ENCODE results near the gene CNTN2.

DNA sequence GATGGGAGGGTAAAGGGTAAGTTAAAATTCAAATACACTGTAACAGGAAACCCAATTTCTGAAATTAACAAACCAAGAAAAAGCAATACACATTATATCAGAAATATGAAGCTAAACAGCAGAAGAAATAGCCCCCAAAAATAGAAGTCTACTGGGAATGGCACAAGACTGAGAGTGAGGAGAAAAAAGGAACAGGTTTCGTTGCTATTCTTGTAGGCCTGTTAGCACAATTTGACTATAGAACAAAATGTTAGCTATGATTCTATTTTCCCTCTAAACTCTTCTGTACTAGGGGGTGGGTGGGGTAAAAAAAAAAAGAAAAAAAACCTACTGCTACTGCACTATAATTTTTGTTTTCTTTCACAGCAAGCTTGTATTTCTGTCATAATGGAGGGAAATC lies 66.3 kb downstream of the CNTN2 start:
- TF ChIP-seq, protein P1, sequence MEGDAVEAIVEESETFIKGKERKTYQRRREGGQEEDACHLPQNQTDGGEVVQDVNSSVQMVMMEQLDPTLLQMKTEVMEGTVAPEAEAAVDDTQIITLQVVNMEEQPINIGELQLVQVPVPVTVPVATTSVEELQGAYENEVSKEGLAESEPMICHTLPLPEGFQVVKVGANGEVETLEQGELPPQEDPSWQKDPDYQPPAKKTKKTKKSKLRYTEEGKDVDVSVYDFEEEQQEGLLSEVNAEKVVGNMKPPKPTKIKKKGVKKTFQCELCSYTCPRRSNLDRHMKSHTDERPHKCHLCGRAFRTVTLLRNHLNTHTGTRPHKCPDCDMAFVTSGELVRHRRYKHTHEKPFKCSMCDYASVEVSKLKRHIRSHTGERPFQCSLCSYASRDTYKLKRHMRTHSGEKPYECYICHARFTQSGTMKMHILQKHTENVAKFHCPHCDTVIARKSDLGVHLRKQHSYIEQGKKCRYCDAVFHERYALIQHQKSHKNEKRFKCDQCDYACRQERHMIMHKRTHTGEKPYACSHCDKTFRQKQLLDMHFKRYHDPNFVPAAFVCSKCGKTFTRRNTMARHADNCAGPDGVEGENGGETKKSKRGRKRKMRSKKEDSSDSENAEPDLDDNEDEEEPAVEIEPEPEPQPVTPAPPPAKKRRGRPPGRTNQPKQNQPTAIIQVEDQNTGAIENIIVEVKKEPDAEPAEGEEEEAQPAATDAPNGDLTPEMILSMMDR (IDR thresholded peaks at IDR 0.05): no peak
- TF ChIP-seq POLR2A (IDR thresholded peaks at IDR 0.05) (no peak), EP300 (IDR thresholded peaks at IDR 0.05; ENCODE audit: low read depth) (no peak)
